GM18861 (cell line): ENCODE results near the gene SHQ1.
"Not testable (repeated sequence)": the region's sequence is repeated elsewhere in the genome, so short reads cannot be mapped to it uniquely, and the experiment has no call there.

Experiments
- ATAC-seq: cut with Tn5 transposase; IDR thresholded peaks from one replicate; pipeline ENCODE4 v1.9.1; 2021; ENCODE audit not compliant: unreplicated experiment

The SHQ1 gene

DNA sequence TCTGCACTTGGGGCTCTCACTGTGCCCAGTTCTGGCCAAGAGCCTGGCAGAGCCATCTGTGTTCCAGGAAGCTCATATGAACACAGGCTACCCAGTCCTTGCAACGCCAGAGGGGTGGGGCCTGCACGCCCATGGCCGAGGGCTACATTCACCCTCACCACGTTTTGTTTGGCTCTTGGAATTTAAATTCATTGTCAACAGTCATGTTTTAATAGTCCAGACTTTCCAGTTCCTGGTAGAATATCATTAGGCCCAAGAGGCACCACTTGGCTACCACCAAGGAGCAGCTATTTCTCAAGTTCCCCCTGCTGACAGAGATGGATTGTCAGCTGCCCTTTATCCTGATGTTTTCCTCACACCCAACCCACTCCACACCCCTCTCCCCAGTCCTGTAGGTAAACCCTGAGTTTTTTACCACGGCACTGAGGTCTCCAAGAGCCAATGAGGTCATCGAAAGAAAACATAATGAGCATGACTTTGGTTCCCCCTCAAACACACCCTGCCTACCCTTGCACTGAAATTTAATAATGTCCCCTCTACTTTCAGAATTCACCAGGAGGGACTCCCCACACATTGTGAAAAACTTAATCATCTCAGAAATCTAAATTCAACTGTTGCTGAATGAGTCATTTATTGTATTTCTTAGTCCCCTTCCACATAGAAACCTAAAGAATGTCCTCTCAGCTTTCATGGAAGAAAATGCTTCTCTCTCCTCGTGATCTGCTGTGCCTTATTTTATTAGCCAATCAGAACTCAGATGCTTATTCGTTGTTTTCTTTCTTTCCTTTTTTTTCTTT lies 125.1 kb downstream of the SHQ1 start:
- peak; percentile 63 for ATAC-seq

DNA sequence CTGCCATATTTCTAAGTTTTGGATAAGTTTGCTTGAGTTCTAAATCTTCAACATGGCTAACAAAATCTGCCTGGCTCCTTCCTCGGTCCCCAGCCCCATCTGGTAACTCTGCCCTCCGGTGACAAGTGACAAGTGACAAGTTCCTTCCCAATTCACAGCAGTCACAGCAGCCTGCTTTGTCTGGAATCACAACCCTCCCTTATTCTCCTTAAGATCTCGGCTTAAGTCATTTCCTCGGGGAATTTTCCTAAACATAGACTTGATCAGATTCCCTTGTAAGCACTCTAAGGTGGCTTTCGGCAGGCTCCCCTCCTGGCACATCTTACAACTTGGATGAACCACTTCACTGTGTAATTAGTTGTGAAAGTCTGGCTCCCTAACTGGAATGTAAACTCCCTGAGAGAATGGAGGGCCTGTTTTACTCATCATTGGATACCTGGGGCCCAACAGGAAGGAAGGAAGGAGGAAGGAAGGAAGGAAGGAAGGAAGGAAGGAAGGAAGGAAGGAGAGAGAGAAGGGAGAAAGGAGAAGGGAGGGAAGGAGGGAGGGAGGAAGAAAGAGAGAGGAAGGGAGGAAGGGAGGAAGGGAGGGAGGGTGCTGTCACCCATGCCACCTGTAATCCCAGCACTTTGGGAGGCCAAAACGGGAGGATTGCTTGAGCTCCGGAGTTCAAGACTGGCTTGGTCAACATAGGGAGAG lies 126.4 kb downstream of the SHQ1 start:
- ATAC-seq: no peak

DNA sequence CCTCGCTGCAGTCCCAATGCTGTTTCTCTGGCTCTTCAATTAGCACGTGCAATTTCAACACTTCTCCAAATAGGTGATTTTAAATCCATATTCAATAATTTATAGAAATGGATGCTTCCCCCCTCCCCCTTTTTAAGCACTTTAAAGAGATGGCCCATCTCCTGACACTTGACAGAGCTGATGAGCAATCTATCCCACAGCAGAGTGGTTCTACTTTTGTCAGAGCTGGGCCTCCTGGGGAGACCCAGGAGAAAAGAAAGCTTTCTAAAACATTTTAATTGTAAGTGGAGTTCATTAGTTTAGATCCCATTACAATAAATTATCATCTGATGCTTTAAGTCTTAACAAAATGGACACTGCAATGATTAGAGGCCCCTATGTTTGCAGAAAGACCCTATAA lies 127.7 kb downstream of the SHQ1 start:
- ATAC-seq: no peak

DNA sequence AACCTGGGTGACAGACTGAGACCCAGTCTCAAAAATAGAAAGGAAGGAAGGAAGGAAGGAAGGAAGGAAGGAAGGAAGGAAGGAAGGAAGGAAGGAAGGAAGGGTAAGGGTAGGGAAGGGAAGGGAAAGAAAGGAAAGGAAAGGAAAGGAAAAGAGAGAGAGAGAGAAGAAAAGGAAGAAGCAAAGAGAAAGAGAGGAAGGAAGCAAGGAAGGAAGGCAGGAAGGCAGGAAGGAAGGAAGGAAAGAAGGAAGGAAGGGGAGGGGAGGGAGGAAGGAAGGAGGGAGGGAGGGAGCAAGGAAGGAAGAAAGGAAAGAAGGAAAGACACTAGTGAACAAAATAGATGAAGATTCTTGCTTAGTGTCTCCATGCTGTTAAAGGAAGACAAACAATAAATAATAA lies 129.1 kb downstream of the SHQ1 start:
- ATAC-seq: no peak

DNA sequence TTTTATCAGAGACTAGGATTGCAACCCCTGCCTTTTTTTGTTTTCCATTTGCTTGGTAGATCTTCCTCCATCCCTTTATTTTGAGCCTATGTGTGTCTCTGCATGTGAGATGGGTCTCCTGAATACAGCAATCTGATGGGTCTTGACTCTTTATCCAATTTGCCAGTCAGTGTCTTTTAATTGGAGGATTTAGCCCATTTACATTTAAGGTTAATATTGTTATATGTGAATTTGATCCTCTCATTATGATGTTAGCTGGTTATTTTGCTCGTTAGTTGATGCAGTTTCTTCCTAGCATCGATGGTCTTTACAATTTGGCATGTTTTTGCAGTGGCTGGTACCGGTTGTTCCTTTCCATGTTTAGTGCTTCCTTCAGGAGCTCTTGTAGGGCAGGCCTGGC lies 134.1 kb downstream of the SHQ1 start:
- not testable (repeated sequence) for ATAC-seq

DNA sequence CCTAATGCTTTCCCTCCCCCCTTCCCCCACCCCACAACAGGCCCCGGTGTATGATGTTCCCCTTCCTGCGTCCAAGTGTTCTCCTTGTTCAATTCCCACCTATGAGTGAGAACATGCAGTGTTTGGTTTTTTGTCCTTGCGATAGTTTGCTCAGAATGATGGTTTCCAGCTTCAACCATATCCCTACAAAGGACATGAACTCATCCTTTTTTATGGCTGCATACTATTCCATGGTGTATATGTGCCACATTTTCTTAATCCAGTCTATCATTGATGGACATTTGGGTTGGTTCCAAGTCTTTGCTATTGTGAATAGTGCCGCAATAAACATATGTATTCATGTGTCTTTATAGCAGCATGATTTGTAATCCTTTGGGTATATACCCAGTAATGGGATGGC lies 137.8 kb downstream of the SHQ1 start:
- ATAC-seq: not testable (repeated sequence)

DNA sequence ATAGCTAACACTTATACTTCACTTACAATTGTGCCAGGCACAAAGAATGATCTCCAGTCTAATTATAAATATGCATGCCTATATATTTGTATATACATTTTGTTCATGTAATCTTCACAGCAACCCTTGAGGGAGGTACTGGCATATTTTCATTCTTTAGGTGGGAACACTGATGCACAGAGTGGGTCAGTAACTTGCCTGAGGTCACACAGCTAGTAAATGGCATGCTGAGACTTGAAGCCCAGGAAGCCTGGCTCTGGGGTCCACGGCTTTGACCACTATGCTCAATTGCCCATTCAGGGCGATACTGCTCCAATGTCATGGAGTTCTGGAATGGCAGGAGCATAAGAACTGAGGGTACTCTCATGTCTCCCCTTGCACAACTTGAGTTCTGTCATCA lies 139.8 kb downstream of the SHQ1 start:
- no peak for ATAC-seq

DNA sequence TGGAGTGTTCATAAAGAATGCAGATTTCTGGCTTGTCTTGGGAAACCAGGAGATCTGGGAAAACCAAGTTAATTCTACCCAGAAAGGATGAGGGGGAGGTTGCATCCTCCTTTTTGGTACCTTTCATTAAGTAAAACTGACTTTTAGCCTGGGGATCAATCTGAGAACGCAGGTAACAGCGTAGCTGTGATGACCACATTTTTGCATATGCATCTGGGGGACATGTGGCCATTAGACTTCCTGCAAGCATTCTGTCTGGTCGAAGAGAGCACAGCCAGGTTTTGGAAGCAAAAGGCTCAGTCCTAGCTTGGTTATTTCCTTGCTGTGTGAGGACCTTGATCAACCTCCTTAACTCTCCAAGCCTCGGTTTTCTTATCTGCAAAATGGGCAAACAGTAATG lies 145.2 kb downstream of the SHQ1 start:
- no peak for ATAC-seq

DNA sequence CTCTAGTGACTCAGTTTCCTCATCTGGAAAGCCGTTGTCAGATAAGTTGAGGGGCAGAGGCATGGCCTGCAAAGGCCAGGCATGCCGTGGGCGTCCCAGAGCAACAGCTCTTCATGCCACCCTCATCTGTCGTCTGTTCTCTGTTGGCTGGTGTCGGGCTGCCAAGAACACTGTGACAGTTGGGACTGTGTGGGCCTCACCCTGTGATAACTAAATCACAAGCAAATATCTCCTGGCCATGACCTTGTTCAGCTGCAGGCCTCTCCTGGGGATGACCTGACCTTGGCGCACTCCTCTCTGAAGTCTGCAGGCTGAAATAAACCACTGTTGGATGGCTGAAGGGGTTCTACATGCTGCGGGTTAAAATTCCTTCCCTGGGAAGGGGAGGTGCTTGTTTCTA lies 145.9 kb downstream of the SHQ1 start:
- ATAC-seq: no peak

DNA sequence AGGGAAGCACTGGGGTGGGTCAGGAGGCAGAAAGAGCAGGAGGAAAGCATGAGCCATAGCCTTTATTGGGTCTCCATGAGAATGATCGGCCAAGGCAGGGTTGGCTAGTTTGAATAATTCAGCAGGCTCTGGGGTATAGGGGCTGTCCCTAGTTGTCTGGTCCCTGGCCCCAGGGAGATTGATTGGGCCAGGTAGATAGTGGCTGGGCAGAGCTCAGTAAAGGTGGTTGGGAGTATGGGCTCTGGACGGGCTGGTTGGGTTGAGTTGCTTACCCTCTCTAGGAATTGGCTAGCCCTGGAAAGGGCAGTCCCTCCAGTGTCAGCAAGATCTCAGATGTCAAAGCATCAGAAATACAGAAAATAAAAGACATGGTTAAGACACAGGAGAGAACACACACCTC lies 148.1 kb downstream of the SHQ1 start:
- no peak for ATAC-seq

DNA sequence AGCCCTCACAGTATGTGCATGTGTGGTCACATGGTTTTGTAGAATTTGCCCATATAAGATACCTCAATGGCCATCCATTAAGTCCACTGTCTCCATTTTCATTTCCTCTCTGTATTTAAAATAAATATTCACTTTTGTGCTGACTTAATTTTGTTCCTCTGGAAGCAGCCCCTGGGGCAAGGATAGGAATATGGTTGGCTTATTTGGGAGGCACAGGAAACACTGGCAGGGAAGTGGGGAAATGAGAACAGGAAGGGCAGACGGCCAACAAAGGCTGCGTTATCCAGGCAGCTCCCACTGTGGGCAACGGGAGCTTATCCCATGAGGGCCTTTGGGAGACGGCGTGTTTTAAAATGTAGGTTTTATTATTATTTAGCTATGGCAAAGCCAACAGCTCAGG lies 148.6 kb downstream of the SHQ1 start:
- ATAC-seq: no peak
